A549 (cell line): ENCODE results near the gene SH3PXD2A. TPM values are rescaled to one million over a fixed set of nuclear protein-coding genes. Genes with fewer than 3 reads are reported as not detected.

Experiments
- ATAC-seq, 2 experiments: fragments of 200-7000 bp in 1 of 2; fragments of >200 bp in 1 of 2; cut with Nextera tagmentation in 1 of 2; cut with Tn5 transposase in 1 of 2; 3 replicates each; pipeline versions ENCODE4 v1.8.0 to v1.9.1; 2018 to 2020; ENCODE audit warnings: mild to moderate bottlenecking in 1 of 2, moderate library complexity in 1 of 2
- CTCF ChIA-PET: fragments of 300-600 bp; sonication (Branson Sonifier 250); formaldehyde crosslinking; extraction: SDS; loops from one replicate; lab custom pipeline; 2021; ENCODE audit warnings: antibody characterized with exemption, inconsistent platforms; lab: Yijun Ruan, JAX
- POLR2A ChIA-PET: fragments of 350-600 bp; formaldehyde crosslinking; extraction: SDS; loops from one replicate; lab custom pipeline; 2021; ENCODE audit warnings: antibody characterized with exemption, inconsistent platforms; lab: Yijun Ruan, JAX
- DNase-seq, 2 experiments: peaks; one replicate each; pipeline versions ENCODE4 v3.0.0 to v3.0.0-alpha.2; 2011 to 2016; ENCODE audit warnings: low read depth in 1 of 2, low spot score in 1 of 2
- FAIRE-seq: peaks from 2 replicates; lab custom pipeline; 2011; peaks lifted over from hg19 to GRCh38; lab: Jason Lieb, UNC
- H3K27ac ChIP-seq, 2 experiments: fragments of >200 bp; sonication (Bioruptor Twin); formaldehyde crosslinking; 3 replicates each; pipeline ENCODE4 v1.5.1; 2016 to 2017
- H3K4me1 ChIP-seq: fragments of >200 bp; sonication (Bioruptor Twin); formaldehyde crosslinking; 3 replicates; pipeline ENCODE4 v1.6.1; 2016
- H3K4me2 ChIP-seq: fragments of >200 bp; sonication (Bioruptor Twin); formaldehyde crosslinking; 3 replicates; pipeline ENCODE4 v1.6.1; 2016
- H3K4me3 ChIP-seq: fragments of >200 bp; sonication (Bioruptor Twin); formaldehyde crosslinking; 3 replicates; pipeline ENCODE4 v1.5.1; 2016
- H3K9me3 ChIP-seq: fragments of >200 bp; sonication (Bioruptor Twin); formaldehyde crosslinking; 3 replicates; pipeline ENCODE4 v1.6.1; 2016
- ATOH8 ChIP-seq: fragments of 250-450 bp; sonication (Bioruptor Pico); IDR thresholded peaks from 2 replicates; pipeline ENCODE4 v1.5.0; 2020; ENCODE audit warnings: low read depth, mild to moderate bottlenecking, moderate library complexity
- BHLHE40 ChIP-seq: IDR thresholded peaks from 2 replicates; pipeline ENCODE4 v1.6.1; 2012; ENCODE audit warnings: low read depth, low read length, inconsistent platforms
- CBX2 ChIP-seq: fragments of 200-600 bp; sonication (generic); IDR thresholded peaks from 2 replicates; pipeline ENCODE4 v1.6.1; 2016; ENCODE audit warnings: low read depth, mild to moderate bottlenecking, borderline replicate concordance
- CBX8 ChIP-seq: fragments of 200-600 bp; sonication (generic); IDR thresholded peaks from 2 replicates; pipeline ENCODE4 v1.6.1; 2016
- CEBPB ChIP-seq, 2 experiments: fragments of >200 bp in 1 of 2; sonication (Bioruptor Twin) in 1 of 2; formaldehyde crosslinking in 1 of 2; IDR thresholded peaks; 2 replicates each; pipeline ENCODE4 v1.6.1; 2012 to 2016
- CHD4 ChIP-seq: fragments of 200-600 bp; sonication (generic); IDR thresholded peaks from 2 replicates; pipeline ENCODE4 v1.6.1; 2016; ENCODE audit warnings: antibody characterized with exemption, mild to moderate bottlenecking, borderline replicate concordance
- ELK1 ChIP-seq: fragments of 150-350 bp; IDR thresholded peaks from 2 replicates; pipeline ENCODE4 v1.6.1; 2014; ENCODE audit warnings: low read depth, mild to moderate bottlenecking, low read length
- EP300 ChIP-seq, 2 experiments: fragments of >200 bp; sonication (Bioruptor Twin); formaldehyde crosslinking; IDR thresholded peaks; 2 replicates in 1 of 2; 3 replicates in 1 of 2; pipeline ENCODE4 v1.6.1; 2016 to 2017
- FOSB ChIP-seq: fragments of 250-450 bp; sonication (Bioruptor Pico); IDR thresholded peaks from 2 replicates; pipeline ENCODE4 v1.5.0; 2020; ENCODE audit warnings: mild to moderate bottlenecking, moderate library complexity
- GATA3 ChIP-seq: IDR thresholded peaks from 2 replicates; pipeline ENCODE4 v1.6.1; 2012; ENCODE audit warnings: borderline replicate concordance
- HDAC2 ChIP-seq: fragments of 200-600 bp; sonication (generic); IDR thresholded peaks from 2 replicates; pipeline ENCODE4 v1.6.1; 2016
- HEYL ChIP-seq: fragments of 250-450 bp; sonication (Bioruptor Pico); IDR thresholded peaks from 2 replicates; pipeline ENCODE4 v1.8.0; 2021; ENCODE audit warnings: mild to moderate bottlenecking, moderate library complexity
- HMGXB4 ChIP-seq: fragments of 250-450 bp; sonication (Bioruptor Pico); IDR thresholded peaks from 2 replicates; pipeline ENCODE4 v1.5.0; 2021; ENCODE audit warnings: mild to moderate bottlenecking, moderate library complexity, borderline replicate concordance
- HOXB13 ChIP-seq: fragments of 250-450 bp; sonication (Bioruptor Pico); IDR thresholded peaks from 2 replicates; pipeline ENCODE4 v1.5.0; 2020; ENCODE audit warnings: low read depth, mild to moderate bottlenecking, moderate library complexity
- JUN ChIP-seq, 2 experiments: fragments of >200 bp; sonication (Bioruptor Twin); formaldehyde crosslinking; IDR thresholded peaks; 2 replicates in 1 of 2; 3 replicates in 1 of 2; pipeline ENCODE4 v1.6.1; 2016 to 2017
- JUNB ChIP-seq: fragments of >200 bp; sonication (Bioruptor Twin); formaldehyde crosslinking; IDR thresholded peaks from 2 replicates; pipeline ENCODE4 v1.6.1; 2016
- KDM5A ChIP-seq: fragments of 200-600 bp; sonication (generic); IDR thresholded peaks from 2 replicates; pipeline ENCODE4 v1.6.1; 2016; ENCODE audit warnings: antibody characterized with exemption, mild to moderate bottlenecking
- NFE2L2 ChIP-seq: fragments of 150-350 bp; conservative IDR thresholded peaks from 2 replicates; pipeline ENCODE4 v1.6.1; 2014; ENCODE audit warnings: low read length
- NPAS2 ChIP-seq: fragments of 250-450 bp; sonication (Bioruptor Pico); IDR thresholded peaks from 2 replicates; pipeline ENCODE4 v1.8.0; 2022; ENCODE audit warnings: mild to moderate bottlenecking, moderate library complexity, borderline replicate concordance
- NR3C1 ChIP-seq: fragments of >200 bp; sonication (Bioruptor Twin); formaldehyde crosslinking; IDR thresholded peaks from 3 replicates; pipeline ENCODE4 v1.6.1; 2017
- PHF8 ChIP-seq: fragments of 200-600 bp; sonication (generic); IDR thresholded peaks from 2 replicates; pipeline ENCODE4 v1.6.1; 2016; ENCODE audit warnings: low read depth, mild to moderate bottlenecking, antibody characterized with exemption, moderate library complexity, borderline replicate concordance
- POLR2A ChIP-seq: IDR thresholded peaks from 2 replicates; pipeline ENCODE4 v1.6.1; 2012; ENCODE audit warnings: mild to moderate bottlenecking, low read length
- POLR2AphosphoS2 ChIP-seq: conservative IDR thresholded peaks from 2 replicates; pipeline ENCODE4 v1.6.1; 2012; ENCODE audit warnings: low read length, improper control_type of control experiment, inconsistent platforms
- RAD21 ChIP-seq, 2 experiments: fragments of >200 bp in 1 of 2; sonication (Bioruptor Twin) in 1 of 2; formaldehyde crosslinking in 1 of 2; IDR thresholded peaks in 1 of 2; conservative IDR thresholded peaks in 1 of 2; 2 replicates in 1 of 2; 3 replicates in 1 of 2; pipeline ENCODE4 v1.6.1; 2012 to 2018; ENCODE audit warnings: inconsistent platforms in 1 of 2
- RARB ChIP-seq: fragments of 250-450 bp; sonication (Bioruptor Pico); IDR thresholded peaks from 2 replicates; pipeline ENCODE4 v1.8.0; 2021; ENCODE audit warnings: mild to moderate bottlenecking, moderate library complexity
- RFX5 ChIP-seq: fragments of 450-650 bp; IDR thresholded peaks from 2 replicates; pipeline ENCODE4 v1.7.1; 2014; ENCODE audit warnings: antibody characterized with exemption, mild to moderate bottlenecking, moderate library complexity
- RNF2 ChIP-seq: fragments of 200-600 bp; sonication (generic); IDR thresholded peaks from 2 replicates; pipeline ENCODE4 v1.6.1; 2016; ENCODE audit warnings: low read depth, mild to moderate bottlenecking, antibody characterized with exemption, moderate library complexity, borderline replicate concordance
- SMC3 ChIP-seq: fragments of >200 bp; sonication (Bioruptor Twin); formaldehyde crosslinking; IDR thresholded peaks from 3 replicates; pipeline ENCODE4 v1.6.1; 2018; ENCODE audit warnings: inconsistent platforms
- ZC3H11A ChIP-seq: fragments of 450-650 bp; IDR thresholded peaks from 2 replicates; pipeline ENCODE4 v1.6.1; 2014; ENCODE audit warnings: antibody characterized with exemption, mild to moderate bottlenecking
- ZNF302 ChIP-seq: fragments of 250-450 bp; sonication (Bioruptor Pico); IDR thresholded peaks from 2 replicates; pipeline ENCODE4 v1.9.0; 2021; ENCODE audit warnings: inconsistent platforms, mild to moderate bottlenecking, moderate library complexity
- ZSCAN20 ChIP-seq: fragments of 250-450 bp; sonication (Bioruptor Pico); IDR thresholded peaks from 2 replicates; pipeline ENCODE4 v1.8.0; 2022; ENCODE audit warnings: mild to moderate bottlenecking, moderate library complexity
- WGBS: methylation state at CpG from one replicate; pipeline ENCODE4 v1.1.6; 2017; ENCODE audit errors: missing lambda C conversion rate; 5-methylcytosine and 5-hydroxymethylcytosine counted together
- polyA plus RNA-seq, 4 experiments: library from polyadenylated mRNA; depleted of rRNA in 3 of 4; stranded (reverse); fragments of >200 nt; fragmentation: RNase III in 1 of 4; extraction: RNeasy Plus Mini Kit Qiagen cat#74134 plus additional on column Dnase treatment in 1 of 4; gene quantifications; 2 replicates in 3 of 4; 3 replicates in 1 of 4; pipeline ENCODE4 v1.2.3, GENCODE V29; 2011 to 2017
- TF ChIP-seq, protein P1 (sequence below): IDR thresholded peaks from 2 replicates; pipeline ENCODE4 v1.6.1; 2012
- TF ChIP-seq, protein P2 (sequence below): fragments of 450-650 bp; IDR thresholded peaks from 2 replicates; pipeline ENCODE4 v1.6.1; 2014; ENCODE audit warnings: antibody characterized with exemption
- TF ChIP-seq, protein P3 (sequence below): fragments of >200 bp; sonication (Bioruptor Twin); formaldehyde crosslinking; IDR thresholded peaks from 3 replicates; pipeline ENCODE4 v1.6.1; 2016

SH3PXD2A gene
- polyA plus RNA-seq, 2 of the 4 experiments (the other 2 are of a cell fraction): 2.4 to 3.9 TPM

DNA sequence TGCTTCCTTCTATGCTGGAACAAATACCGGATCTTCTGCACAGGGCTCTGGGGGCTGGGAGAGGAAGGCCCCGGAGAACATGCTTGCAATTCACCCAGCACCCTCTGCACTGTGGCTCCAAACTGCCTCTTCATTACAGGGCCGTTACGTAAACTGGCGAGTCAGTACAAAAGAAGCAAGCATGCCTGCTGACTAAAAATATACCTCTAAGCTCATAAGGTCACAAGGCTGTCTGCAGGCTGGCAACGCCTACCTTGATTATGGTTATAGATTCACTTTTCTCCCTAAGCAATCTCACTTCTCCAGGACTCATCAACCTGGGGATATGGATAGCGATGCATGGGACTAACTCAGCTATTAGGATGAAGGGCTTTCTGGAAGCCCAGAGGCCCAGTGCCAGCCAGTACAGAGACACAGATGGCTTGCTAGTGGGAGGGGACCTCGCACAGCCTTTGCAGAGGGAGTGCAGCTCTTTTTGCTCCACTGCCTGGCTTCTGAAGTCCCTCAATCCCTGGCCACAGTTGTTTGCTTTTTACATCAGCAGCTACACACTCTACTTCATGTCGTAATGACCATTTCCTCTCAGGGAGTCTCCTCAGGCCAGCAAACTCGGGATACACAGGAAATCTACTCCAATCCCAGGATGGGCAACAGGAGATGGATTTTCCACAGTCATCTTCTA, 96.1 kb downstream of the SH3PXD2A start (continued):
- TF ChIP-seq NPAS2 (CRISPR knock-in tag): no peak
- TF ChIP-seq, protein P1, sequence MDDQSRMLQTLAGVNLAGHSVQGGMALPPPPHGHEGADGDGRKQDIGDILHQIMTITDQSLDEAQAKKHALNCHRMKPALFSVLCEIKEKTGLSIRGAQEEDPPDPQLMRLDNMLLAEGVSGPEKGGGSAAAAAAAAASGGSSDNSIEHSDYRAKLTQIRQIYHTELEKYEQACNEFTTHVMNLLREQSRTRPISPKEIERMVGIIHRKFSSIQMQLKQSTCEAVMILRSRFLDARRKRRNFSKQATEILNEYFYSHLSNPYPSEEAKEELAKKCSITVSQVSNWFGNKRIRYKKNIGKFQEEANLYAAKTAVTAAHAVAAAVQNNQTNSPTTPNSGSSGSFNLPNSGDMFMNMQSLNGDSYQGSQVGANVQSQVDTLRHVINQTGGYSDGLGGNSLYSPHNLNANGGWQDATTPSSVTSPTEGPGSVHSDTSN: no peak
- TF ChIP-seq HDAC2: no peak
- no peak for TF ChIP-seq POLR2A
- TF ChIP-seq CBX2: no peak
- TF ChIP-seq PHF8: no peak
- no peak for TF ChIP-seq CBX8
- TF ChIP-seq RARB (CRISPR knock-in tag): no peak
- no peak for TF ChIP-seq GATA3
- TF ChIP-seq ZSCAN20: no peak
- TF ChIP-seq CEBPB (IDR thresholded peaks at IDR 0.05): peak; percentile 57 to 62; a peak in 3 of 4 replicates
- TF ChIP-seq KDM5A: no peak
- TF ChIP-seq NFE2L2: no peak
- TF ChIP-seq ZC3H11A: no peak
- no peak for TF ChIP-seq RNF2
- TF ChIP-seq HOXB13 (CRISPR knock-in tag): no peak
- no peak for TF ChIP-seq HEYL (CRISPR knock-in tag)
- no peak for TF ChIP-seq HMGXB4 (CRISPR knock-in tag)
- no peak for TF ChIP-seq FOSB (CRISPR knock-in tag)
- no peak for TF ChIP-seq CHD4
- no peak for TF ChIP-seq ELK1
- no peak for TF ChIP-seq BHLHE40
- peak; percentile 9; the same call in 1 of the 3 replicates for TF ChIP-seq SMC3
- no peak for TF ChIP-seq JUNB
- no peak for TF ChIP-seq ZNF302 (CRISPR knock-in tag)
- no peak for TF ChIP-seq RFX5

GRCh38 chr10:103758294-103758681, 97.1 kb downstream of the SH3PXD2A start:
- POLR2A ChIA-PET: interaction anchor here (0.8 to 2.2 kb wide), 4 partner anchors 14 to 362 kb away, joined by 4 to 7 read pairs (median 5); no protein-coding TSS in a partner anchor
- H3K4me3 ChIP-seq: peak overlapping the region; percentile 6; the same call in 1 of the 3 replicates
- CTCF ChIA-PET: interaction anchor here (0.7 to 3.5 kb wide), 12 partner anchors 9 to 580 kb away, joined by 3 to 23 read pairs (median 4); partner anchors contain the start of gene ITPRIP
- peak overlapping the region; percentile 92 to 94 for H3K27ac ChIP-seq
- no peaks in the 10 kb centered on the region for H3K9me3 ChIP-seq
- WGBS: 7% methylated on average over 2 of the region's 2 CpGs
- peak; percentile 75 to 81 for ATAC-seq
- peak; percentile 79 to 86 for DNase-seq
- FAIRE-seq: peak; percentile 70
- H3K4me2 ChIP-seq: peak overlapping the region; percentile 74
- H3K4me1 ChIP-seq: peaks cover 66% of the 10 kb centered on the region
- TF ChIP-seq JUNB: peak; percentile 86
- TF ChIP-seq RAD21 (conservative IDR thresholded peaks at IDR 0.05 in 1 of 2, IDR thresholded peaks at IDR 0.05 in 1 of 2): peak in 1 of 2 experiments; percentile 12; a peak in 1 of 5 replicates
- peak; percentile 61 to 77; a peak in 3 of 5 replicates for TF ChIP-seq EP300 (IDR thresholded peaks at IDR 0.05)
- TF ChIP-seq NPAS2 (CRISPR knock-in tag): no peak
- no peak for TF ChIP-seq NR3C1
- TF ChIP-seq POLR2AphosphoS2: no peak
- TF ChIP-seq, protein P2, sequence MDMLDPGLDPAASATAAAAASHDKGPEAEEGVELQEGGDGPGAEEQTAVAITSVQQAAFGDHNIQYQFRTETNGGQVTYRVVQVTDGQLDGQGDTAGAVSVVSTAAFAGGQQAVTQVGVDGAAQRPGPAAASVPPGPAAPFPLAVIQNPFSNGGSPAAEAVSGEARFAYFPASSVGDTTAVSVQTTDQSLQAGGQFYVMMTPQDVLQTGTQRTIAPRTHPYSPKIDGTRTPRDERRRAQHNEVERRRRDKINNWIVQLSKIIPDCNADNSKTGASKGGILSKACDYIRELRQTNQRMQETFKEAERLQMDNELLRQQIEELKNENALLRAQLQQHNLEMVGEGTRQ: 0 out of 2 replicates have a peak, but pooled peaks have one; percentile 30
- TF ChIP-seq, protein P3, sequence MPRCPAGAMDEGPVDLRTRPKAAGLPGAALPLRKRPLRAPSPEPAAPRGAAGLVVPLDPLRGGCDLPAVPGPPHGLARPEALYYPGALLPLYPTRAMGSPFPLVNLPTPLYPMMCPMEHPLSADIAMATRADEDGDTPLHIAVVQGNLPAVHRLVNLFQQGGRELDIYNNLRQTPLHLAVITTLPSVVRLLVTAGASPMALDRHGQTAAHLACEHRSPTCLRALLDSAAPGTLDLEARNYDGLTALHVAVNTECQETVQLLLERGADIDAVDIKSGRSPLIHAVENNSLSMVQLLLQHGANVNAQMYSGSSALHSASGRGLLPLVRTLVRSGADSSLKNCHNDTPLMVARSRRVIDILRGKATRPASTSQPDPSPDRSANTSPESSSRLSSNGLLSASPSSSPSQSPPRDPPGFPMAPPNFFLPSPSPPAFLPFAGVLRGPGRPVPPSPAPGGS: peak; percentile 55; the same call in 1 of the 3 replicates
- TF ChIP-seq HDAC2: no peak
- TF ChIP-seq ATOH8: peak; percentile 30; the same call in 1 of the 2 replicates
- peak; percentile 17; the same call in 2 of the 3 replicates for TF ChIP-seq SMC3
- peak; percentile 53 to 86; a peak in 2 of 5 replicates for TF ChIP-seq JUN (IDR thresholded peaks at IDR 0.05)
- peak; percentile 76; the same call in 1 of the 2 replicates for TF ChIP-seq GATA3
